HEK293 (cell line): Measurements from ENCODE around the gene PPP1CA.
A peak's percentile ranks its signal among the peaks of the same experiment; 100 is the strongest.

Experiments
- CTCF ChIA-PET: fragments of 350-600 bp; formaldehyde crosslinking; extraction: SDS; loops from one replicate; lab custom pipeline; 2021; ENCODE audit warnings: antibody characterized with exemption; lab: Yijun Ruan, JAX
- POLR2A ChIA-PET: fragments of 300-600 bp; formaldehyde crosslinking; extraction: SDS; loops from one replicate; lab custom pipeline; 2020; ENCODE audit warnings: antibody characterized with exemption, inconsistent platforms; lab: Yijun Ruan, JAX
- H3K27ac ChIP-seq: fragments of 200-500 bp; sonication (Bioruptor generic); 2 replicates; pipeline ENCODE4 v1.5.1; 2014; ENCODE audit warnings: low read depth, low read length, control low read depth, inconsistent platforms; ENCODE audit errors: extremely low read depth
- H3K36me3 ChIP-seq, 2 experiments: fragments of 200-500 bp in 1 of 2; sonication (Bioruptor generic) in 1 of 2; 1 replicate in 1 of 2; 2 replicates in 1 of 2; pipeline ENCODE4 v1.5.1; 2014 to 2017; ENCODE audit warnings: inconsistent platforms in 2 of 2, low read length in 2 of 2; ENCODE audit not compliant: control insufficient read depth in 2 of 2, insufficient read depth in 1 of 2
- H3K4me1 ChIP-seq: fragments of 200-500 bp; sonication (Bioruptor generic); 2 replicates; pipeline ENCODE4 v1.5.1; 2014; ENCODE audit warnings: mild to moderate bottlenecking, low read length, inconsistent platforms; ENCODE audit not compliant: control insufficient read depth, insufficient read depth
- H3K4me3 ChIP-seq: 2 replicates; pipeline ENCODE4 v1.5.1; 2011; ENCODE audit warnings: low read depth, mild to moderate bottlenecking, control low read depth, low read length, moderate library complexity
- H3K9me3 ChIP-seq: fragments of 200-500 bp; sonication (Bioruptor generic); 2 replicates; pipeline ENCODE4 v1.5.1; 2014; ENCODE audit warnings: low read depth, low read length, inconsistent platforms; ENCODE audit not compliant: control insufficient read depth, insufficient read depth
- ELK4 ChIP-seq: IDR thresholded peaks from 2 replicates; pipeline ENCODE4 v1.6.1; 2011; ENCODE audit warnings: mild to moderate bottlenecking, low read depth, low read length, borderline replicate concordance
- FEZF1 ChIP-seq: fragments of 450-650 bp; formaldehyde crosslinking; IDR thresholded peaks from 2 replicates; pipeline ENCODE4 v1.5.1; 2016; ENCODE audit warnings: missing biosample characterization, missing genetic modification characterization
- GLIS1 ChIP-seq: fragments of 450-650 bp; formaldehyde crosslinking; IDR thresholded peaks from 2 replicates; pipeline ENCODE4 v1.5.1; 2016; ENCODE audit warnings: missing biosample characterization, missing genetic modification characterization
- HOXD13 ChIP-seq: sonication (generic); formaldehyde crosslinking; IDR thresholded peaks from 2 replicates; pipeline ENCODE4 v1.8.0; 2022; ENCODE audit warnings: missing genetic modification reagents, borderline replicate concordance
- IKZF3 ChIP-seq: fragments of 450-650 bp; IDR thresholded peaks from 2 replicates; pipeline ENCODE4 v1.5.0; 2018; ENCODE audit warnings: missing biosample characterization, mild to moderate bottlenecking, missing genetic modification characterization, moderate library complexity
- KLF1 ChIP-seq: fragments of 450-650 bp; formaldehyde crosslinking; IDR thresholded peaks from 2 replicates; pipeline ENCODE4 v1.5.1; 2016; ENCODE audit warnings: missing biosample characterization, missing genetic modification characterization
- KLF8 ChIP-seq: fragments of 450-650 bp; formaldehyde crosslinking; IDR thresholded peaks from 2 replicates; pipeline ENCODE4 v1.5.1; 2016; ENCODE audit warnings: missing biosample characterization, missing genetic modification characterization
- KLF9 ChIP-seq: fragments of 450-650 bp; formaldehyde crosslinking; IDR thresholded peaks from 2 replicates; pipeline ENCODE4 v1.5.1; 2016; ENCODE audit warnings: missing biosample characterization, missing genetic modification characterization, low read depth
- OSR2 ChIP-seq: fragments of 450-650 bp; formaldehyde crosslinking; IDR thresholded peaks from 2 replicates; pipeline ENCODE4 v1.5.1; 2016; ENCODE audit warnings: missing biosample characterization, missing genetic modification characterization
- PRDM1 ChIP-seq: fragments of 450-650 bp; formaldehyde crosslinking; IDR thresholded peaks from 2 replicates; pipeline ENCODE4; 2016; ENCODE audit warnings: missing biosample characterization, missing genetic modification characterization
- SP2 ChIP-seq: fragments of 450-650 bp; formaldehyde crosslinking; IDR thresholded peaks from 2 replicates; pipeline ENCODE4 v1.5.1; 2016; ENCODE audit warnings: missing biosample characterization, missing genetic modification characterization
- ZBTB17 ChIP-seq: fragments of 450-650 bp; formaldehyde crosslinking; IDR thresholded peaks from 2 replicates; pipeline ENCODE4 v1.5.1; 2016; ENCODE audit warnings: missing biosample characterization, missing genetic modification characterization
- ZFHX2 ChIP-seq: fragments of 450-650 bp; formaldehyde crosslinking; conservative IDR thresholded peaks from 2 replicates; pipeline ENCODE4 v1.5.1; 2016; ENCODE audit warnings: missing biosample characterization, missing genetic modification characterization
- ZNF10 ChIP-seq: fragments of 450-650 bp; formaldehyde crosslinking; IDR thresholded peaks from 2 replicates; pipeline ENCODE4 v1.5.1; 2017; ENCODE audit warnings: missing biosample characterization, missing genetic modification characterization
- ZNF133 ChIP-seq: fragments of 450-650 bp; formaldehyde crosslinking; IDR thresholded peaks from 2 replicates; pipeline ENCODE4 v1.5.1; 2016; ENCODE audit warnings: missing biosample characterization, missing genetic modification characterization
- ZNF2 ChIP-seq: fragments of 450-650 bp; formaldehyde crosslinking; IDR thresholded peaks from 2 replicates; pipeline ENCODE4 v1.5.1; 2016; ENCODE audit warnings: missing biosample characterization, missing genetic modification characterization
- ZNF202 ChIP-seq: fragments of 450-650 bp; formaldehyde crosslinking; IDR thresholded peaks from 2 replicates; pipeline ENCODE4 v1.5.1; 2016; ENCODE audit warnings: missing biosample characterization, missing genetic modification characterization, borderline replicate concordance
- ZNF221 ChIP-seq: fragments of 450-650 bp; formaldehyde crosslinking; IDR thresholded peaks from 2 replicates; pipeline ENCODE4 v1.5.1; 2017; ENCODE audit warnings: missing biosample characterization, missing genetic modification characterization, borderline replicate concordance
- ZNF311 ChIP-seq: fragments of 450-650 bp; formaldehyde crosslinking; IDR thresholded peaks from 2 replicates; pipeline ENCODE4 v1.5.1; 2017; ENCODE audit warnings: missing biosample characterization, missing genetic modification characterization, borderline replicate concordance
- ZNF341 ChIP-seq: fragments of 450-650 bp; formaldehyde crosslinking; IDR thresholded peaks from 2 replicates; pipeline ENCODE4; 2016; ENCODE audit warnings: low read depth, missing biosample characterization, missing genetic modification characterization
- ZNF449 ChIP-seq: fragments of 450-650 bp; formaldehyde crosslinking; IDR thresholded peaks from 2 replicates; pipeline ENCODE4 v1.5.1; 2017; ENCODE audit warnings: missing biosample characterization, mild to moderate bottlenecking, missing genetic modification characterization, moderate library complexity
- ZNF555 ChIP-seq: fragments of 450-650 bp; formaldehyde crosslinking; conservative IDR thresholded peaks from 2 replicates; pipeline ENCODE4 v1.5.1; 2017; ENCODE audit warnings: missing biosample characterization, mild to moderate bottlenecking, missing genetic modification characterization, inconsistent platforms
- ZNF600 ChIP-seq: fragments of 450-650 bp; formaldehyde crosslinking; IDR thresholded peaks from 2 replicates; pipeline ENCODE4 v1.5.1; 2016; ENCODE audit warnings: missing biosample characterization, missing genetic modification characterization
- ZNF792 ChIP-seq: fragments of 450-650 bp; formaldehyde crosslinking; IDR thresholded peaks from 2 replicates; pipeline ENCODE4 v1.5.1; 2016; ENCODE audit warnings: missing biosample characterization, missing genetic modification characterization
- ZNF830 ChIP-seq: fragments of 450-650 bp; IDR thresholded peaks from 2 replicates; pipeline ENCODE4 v1.5.0; 2018; ENCODE audit warnings: missing biosample characterization, missing genetic modification characterization, low read depth, mild to moderate bottlenecking, moderate library complexity
- ZNF837 ChIP-seq: fragments of 450-650 bp; formaldehyde crosslinking; IDR thresholded peaks from 2 replicates; pipeline ENCODE4 v1.5.1; 2016; ENCODE audit warnings: missing biosample characterization, missing genetic modification characterization
- ZSCAN23 ChIP-seq: fragments of 450-650 bp; formaldehyde crosslinking; IDR thresholded peaks from 2 replicates; pipeline ENCODE4 v1.5.1; 2016; ENCODE audit warnings: missing biosample characterization, missing genetic modification characterization
- ZXDB ChIP-seq: fragments of 450-650 bp; formaldehyde crosslinking; IDR thresholded peaks from 2 replicates; pipeline ENCODE4 v1.5.1; 2016; ENCODE audit warnings: missing biosample characterization, missing genetic modification characterization
- TF ChIP-seq, protein P1 (sequence below): fragments of 450-650 bp; formaldehyde crosslinking; IDR thresholded peaks from 2 replicates; pipeline ENCODE4 v1.5.1; 2017; ENCODE audit warnings: missing biosample characterization, missing genetic modification characterization
- TF ChIP-seq, protein P2 (sequence below): fragments of 450-650 bp; formaldehyde crosslinking; IDR thresholded peaks from 2 replicates; pipeline ENCODE4 v1.5.1; 2016; ENCODE audit warnings: missing biosample characterization, missing genetic modification characterization

The PPP1CA gene

GRCh38 chr11:67416416-67417335, 15.0 kb upstream of the PPP1CA start:
- Histone ChIP-seq H3K27ac (no peak overlapping the region), H3K4me1 (no peaks in the 10 kb centered on the region; the same call in 1 of the 2 replicates), H3K4me3 (no peak overlapping the region), H3K9me3 (no peaks in the 10 kb centered on the region), H3K36me3 (no peaks in the 10 kb centered on the region)
- ChIA-PET POLR2A (no interaction called here), CTCF (interaction anchor here (1.4 kb wide), 1 partner anchor 34 kb away, joined by 5 read pairs; no protein-coding TSS in a partner anchor)
- TF ChIP-seq IKZF3, result no peak
- TF ChIP-seq ZNF449 (tag by site-specific recombination), result 0 out of 2 replicates have a peak, but pooled peaks have one; percentile 10
- TF ChIP-seq ZSCAN23, result no peak
- no peak for TF ChIP-seq ZNF837
- no peak for TF ChIP-seq ZNF792
- TF ChIP-seq ZNF133 (tag by site-specific recombination), result no peak
- TF ChIP-seq, protein P1, sequence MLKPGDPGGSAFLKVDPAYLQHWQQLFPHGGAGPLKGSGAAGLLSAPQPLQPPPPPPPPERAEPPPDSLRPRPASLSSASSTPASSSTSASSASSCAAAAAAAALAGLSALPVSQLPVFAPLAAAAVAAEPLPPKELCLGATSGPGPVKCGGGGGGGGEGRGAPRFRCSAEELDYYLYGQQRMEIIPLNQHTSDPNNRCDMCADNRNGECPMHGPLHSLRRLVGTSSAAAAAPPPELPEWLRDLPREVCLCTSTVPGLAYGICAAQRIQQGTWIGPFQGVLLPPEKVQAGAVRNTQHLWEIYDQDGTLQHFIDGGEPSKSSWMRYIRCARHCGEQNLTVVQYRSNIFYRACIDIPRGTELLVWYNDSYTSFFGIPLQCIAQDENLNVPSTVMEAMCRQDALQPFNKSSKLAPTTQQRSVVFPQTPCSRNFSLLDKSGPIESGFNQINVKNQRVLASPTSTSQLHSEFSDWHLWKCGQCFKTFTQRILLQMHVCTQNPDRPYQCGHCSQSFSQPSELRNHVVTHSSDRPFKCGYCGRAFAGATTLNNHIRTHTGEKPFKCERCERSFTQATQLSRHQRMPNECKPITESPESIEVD (tag by site-specific recombination), result no peak
- peak; percentile 59 for TF ChIP-seq KLF1 (tag by site-specific recombination)
- no peak for TF ChIP-seq ELK4
- TF ChIP-seq SP2 (tag by site-specific recombination), result peak; percentile 27; the same call in 1 of the 2 replicates
- peak; percentile 57 for TF ChIP-seq ZNF341
- 0 out of 2 replicates have a peak, but pooled peaks have one; percentile 16 for TF ChIP-seq KLF8 (tag by site-specific recombination)
- no peak for TF ChIP-seq ZNF10 (tag by site-specific recombination)
- TF ChIP-seq, protein P2, sequence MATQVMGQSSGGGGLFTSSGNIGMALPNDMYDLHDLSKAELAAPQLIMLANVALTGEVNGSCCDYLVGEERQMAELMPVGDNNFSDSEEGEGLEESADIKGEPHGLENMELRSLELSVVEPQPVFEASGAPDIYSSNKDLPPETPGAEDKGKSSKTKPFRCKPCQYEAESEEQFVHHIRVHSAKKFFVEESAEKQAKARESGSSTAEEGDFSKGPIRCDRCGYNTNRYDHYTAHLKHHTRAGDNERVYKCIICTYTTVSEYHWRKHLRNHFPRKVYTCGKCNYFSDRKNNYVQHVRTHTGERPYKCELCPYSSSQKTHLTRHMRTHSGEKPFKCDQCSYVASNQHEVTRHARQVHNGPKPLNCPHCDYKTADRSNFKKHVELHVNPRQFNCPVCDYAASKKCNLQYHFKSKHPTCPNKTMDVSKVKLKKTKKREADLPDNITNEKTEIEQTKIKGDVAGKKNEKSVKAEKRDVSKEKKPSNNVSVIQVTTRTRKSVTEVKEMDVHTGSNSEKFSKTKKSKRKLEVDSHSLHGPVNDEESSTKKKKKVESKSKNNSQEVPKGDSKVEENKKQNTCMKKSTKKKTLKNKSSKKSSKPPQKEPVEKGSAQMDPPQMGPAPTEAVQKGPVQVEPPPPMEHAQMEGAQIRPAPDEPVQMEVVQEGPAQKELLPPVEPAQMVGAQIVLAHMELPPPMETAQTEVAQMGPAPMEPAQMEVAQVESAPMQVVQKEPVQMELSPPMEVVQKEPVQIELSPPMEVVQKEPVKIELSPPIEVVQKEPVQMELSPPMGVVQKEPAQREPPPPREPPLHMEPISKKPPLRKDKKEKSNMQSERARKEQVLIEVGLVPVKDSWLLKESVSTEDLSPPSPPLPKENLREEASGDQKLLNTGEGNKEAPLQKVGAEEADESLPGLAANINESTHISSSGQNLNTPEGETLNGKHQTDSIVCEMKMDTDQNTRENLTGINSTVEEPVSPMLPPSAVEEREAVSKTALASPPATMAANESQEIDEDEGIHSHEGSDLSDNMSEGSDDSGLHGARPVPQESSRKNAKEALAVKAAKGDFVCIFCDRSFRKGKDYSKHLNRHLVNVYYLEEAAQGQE (tag by site-specific recombination), result no peak
- TF ChIP-seq GLIS1 (tag by site-specific recombination), result peak; percentile 70
- 0 out of 2 replicates have a peak, but pooled peaks have one; percentile 29 for TF ChIP-seq ZNF600 (tag by site-specific recombination)
- TF ChIP-seq ZXDB (tag by site-specific recombination), result 0 out of 2 replicates have a peak, but pooled peaks have one; percentile 21
- no peak for TF ChIP-seq ZNF830 (tag by site-specific recombination)
- no peak for TF ChIP-seq PRDM1 (tag by site-specific recombination)
- TF ChIP-seq OSR2 (tag by site-specific recombination), result peak; percentile 68; the same call in 1 of the 2 replicates
- TF ChIP-seq ZNF221 (tag by site-specific recombination), result no peak
- TF ChIP-seq ZBTB17 (tag by site-specific recombination), result peak; percentile 90
- TF ChIP-seq ZFHX2 (tag by site-specific recombination), result peak; percentile 93
- TF ChIP-seq HOXD13, result no peak
- TF ChIP-seq ZNF202 (tag by site-specific recombination), result no peak
- no peak for TF ChIP-seq ZNF2
- no peak for TF ChIP-seq ZNF555
- TF ChIP-seq FEZF1 (tag by site-specific recombination), result no peak
- TF ChIP-seq KLF9 (tag by site-specific recombination), result no peak
- TF ChIP-seq ZNF311 (tag by site-specific recombination), result no peak
